G401 (cell line): ENCODE data around the gene HOXA3. TPM values are rescaled to one million over a fixed set of nuclear protein-coding genes. Genes with fewer than 3 reads are reported as not detected.

ENCODE experiments used
- DNase-seq: peaks from one replicate; pipeline ENCODE4 v3.0.0-alpha.2; 2015; ENCODE audit warnings: low spot score
- in situ Hi-C: cut with HindIII; loops from 2 replicates; pipeline ENCODE4 v1.10.0; 2016; ENCODE audit warnings: low sequenced_read_pairs, mixed read lengths
- total RNA-seq: library from RNA; depleted of rRNA; stranded (reverse); fragments of >200 nt; shearing (Covaris generic); gene quantifications from 2 replicates; pipeline ENCODE4 v1.2.3, GENCODE V29; 2014

Gene HOXA3
- total RNA-seq, 1 experiment from 2014 or later: 2.2 TPM

- in situ Hi-C loops: no loop called here
- DNase-seq: no peak
Observed at GRCh38 chr7:27189997-27190748, 37.8 kb upstream of the HOXA3 start.

DNA sequence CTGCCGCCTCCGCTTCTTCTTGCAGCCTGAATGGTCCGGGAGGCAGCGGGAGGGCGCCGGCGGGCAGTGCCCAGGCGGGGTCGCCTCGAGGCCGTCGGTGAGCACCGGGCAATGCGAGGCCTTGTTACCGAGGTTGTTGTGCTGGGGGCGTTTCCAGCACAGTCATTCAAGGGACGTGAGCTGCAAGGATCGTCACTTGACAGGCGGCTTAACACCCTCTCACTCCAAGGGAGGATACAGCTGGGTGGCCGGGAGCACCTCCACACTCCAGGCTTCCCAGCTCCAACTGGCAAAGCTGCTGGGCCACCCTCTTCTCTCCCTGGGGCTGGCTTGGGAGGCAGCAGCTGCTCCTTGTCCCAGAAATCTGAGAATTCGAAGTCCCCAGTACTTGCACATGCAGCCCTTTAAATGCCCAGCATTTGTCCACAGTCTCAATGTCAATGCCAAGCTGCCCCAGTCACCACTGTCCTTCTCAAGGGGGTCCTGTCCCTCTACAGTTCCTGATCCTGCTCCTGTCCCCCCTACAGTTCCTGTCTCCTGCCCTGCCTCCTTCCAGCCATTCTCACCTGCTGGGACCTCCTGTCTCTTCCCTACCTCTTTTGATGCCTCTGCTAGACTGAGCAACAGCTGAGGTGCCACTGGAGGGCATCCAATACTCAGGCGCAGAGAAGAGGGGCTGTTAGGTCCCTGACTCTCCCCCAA, 37.1 kb upstream of the HOXA3 start:
- in situ Hi-C loops: no loop called here
- DNase-seq: no peak

- in situ Hi-C loops: no loop called here
- no peak for DNase-seq
Observed at GRCh38 chr7:27188386-27189294, 36.3 kb upstream of the HOXA3 start.

- no peak for DNase-seq
- in situ Hi-C loops: no loop called here
Observed at GRCh38 chr7:27187475-27188385, 35.3 kb upstream of the HOXA3 start.

GRCh38 chr7:27186668-27187474, 34.5 kb upstream of the HOXA3 start:
- in situ Hi-C loops: no loop called here
- no peak for DNase-seq

- DNase-seq: no peak
- in situ Hi-C loops: no loop called here
Observed at GRCh38 chr7:27185854-27186667, 33.7 kb upstream of the HOXA3 start.

GRCh38 chr7:27185013-27185853, 32.9 kb upstream of the HOXA3 start, which contains the start of gene HOXA11:
TSS of gene HOXA11 (minus strand) at chr7:27185232. CDS start at chr7:27185144, 88 bp downstream.
- in situ Hi-C loops: no loop called here
- DNase-seq: peak; percentile 37

DNA sequence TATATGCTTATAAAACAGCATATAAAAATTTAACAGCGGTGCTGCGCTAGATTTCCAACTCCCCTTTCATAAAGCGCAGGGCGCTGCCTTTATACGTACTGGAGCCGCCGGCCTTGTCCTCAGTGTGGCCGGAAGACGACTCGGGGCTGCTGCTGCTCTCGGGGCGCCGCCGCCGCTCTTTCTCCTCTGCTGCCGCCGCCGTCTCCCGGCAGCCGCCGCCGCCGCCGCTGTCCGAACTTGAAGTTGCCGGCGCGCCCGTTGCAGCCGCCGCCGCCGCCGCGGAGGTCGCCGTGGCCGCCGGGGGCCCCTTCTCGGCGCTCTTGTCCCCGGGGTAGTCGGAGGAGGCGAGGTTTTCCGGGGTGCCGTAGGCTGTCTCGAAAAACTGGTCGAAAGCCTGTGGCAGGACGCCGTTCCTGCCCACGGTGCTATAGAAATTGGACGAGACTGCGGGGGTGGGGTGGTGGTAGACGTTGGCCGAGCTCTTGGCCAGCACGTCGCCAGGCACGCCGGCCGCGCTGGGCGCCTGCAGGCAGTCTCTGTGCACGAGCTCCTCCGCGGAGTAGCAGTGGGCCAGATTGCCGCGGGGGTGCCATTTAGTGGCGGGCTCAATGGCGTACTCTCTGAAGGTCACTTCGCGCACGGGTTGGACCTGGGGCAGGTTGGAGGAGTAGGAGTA, 32.1 kb upstream of the HOXA3 start:
- no peak for DNase-seq
- in situ Hi-C loops: no loop called here

- in situ Hi-C loops: no loop called here
- DNase-seq: no peak
Observed at GRCh38 chr7:27183682-27184336, 31.4 kb upstream of the HOXA3 start.

DNA sequence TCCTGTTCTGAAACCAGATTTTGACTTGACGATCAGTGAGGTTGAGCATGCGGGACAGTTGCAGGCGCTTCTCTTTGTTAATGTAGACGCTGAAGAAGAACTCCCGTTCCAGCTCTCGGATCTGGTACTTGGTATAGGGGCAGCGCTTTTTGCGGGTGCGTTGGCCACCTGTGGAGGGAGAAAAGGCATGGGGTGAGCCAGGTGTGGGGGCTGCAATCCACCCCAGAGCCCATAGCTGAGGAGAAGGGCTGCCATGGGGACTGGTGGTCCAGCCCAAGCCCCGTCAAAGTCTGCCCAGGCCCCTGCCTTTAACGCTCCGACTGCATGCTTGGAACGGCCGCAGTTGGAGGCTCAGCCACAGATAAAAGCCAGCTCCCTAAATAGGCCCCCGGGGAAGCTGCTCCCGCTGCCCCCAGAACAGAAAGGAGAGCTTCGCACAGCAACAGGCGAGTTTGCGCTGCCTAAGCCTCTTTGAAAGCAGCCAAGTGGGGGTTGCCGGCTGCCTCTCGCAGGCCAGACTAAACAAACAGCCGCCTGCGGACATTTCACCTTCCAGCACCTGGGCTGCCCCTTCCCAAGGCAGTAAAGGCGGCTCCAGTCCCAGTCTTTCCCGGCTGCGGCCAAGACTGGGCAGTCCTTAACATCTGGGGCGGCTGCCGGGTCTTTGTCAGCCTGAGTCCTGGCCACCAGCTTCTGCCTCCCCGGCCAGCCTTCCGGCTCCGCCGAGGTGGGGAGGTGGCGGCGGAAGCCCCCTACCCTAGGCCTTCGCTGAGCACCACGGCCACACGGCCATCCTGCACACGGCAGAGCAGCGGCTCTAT, 30.7 kb upstream of the HOXA3 start:
- DNase-seq: no peak
- in situ Hi-C loops: no loop called here

DNA sequence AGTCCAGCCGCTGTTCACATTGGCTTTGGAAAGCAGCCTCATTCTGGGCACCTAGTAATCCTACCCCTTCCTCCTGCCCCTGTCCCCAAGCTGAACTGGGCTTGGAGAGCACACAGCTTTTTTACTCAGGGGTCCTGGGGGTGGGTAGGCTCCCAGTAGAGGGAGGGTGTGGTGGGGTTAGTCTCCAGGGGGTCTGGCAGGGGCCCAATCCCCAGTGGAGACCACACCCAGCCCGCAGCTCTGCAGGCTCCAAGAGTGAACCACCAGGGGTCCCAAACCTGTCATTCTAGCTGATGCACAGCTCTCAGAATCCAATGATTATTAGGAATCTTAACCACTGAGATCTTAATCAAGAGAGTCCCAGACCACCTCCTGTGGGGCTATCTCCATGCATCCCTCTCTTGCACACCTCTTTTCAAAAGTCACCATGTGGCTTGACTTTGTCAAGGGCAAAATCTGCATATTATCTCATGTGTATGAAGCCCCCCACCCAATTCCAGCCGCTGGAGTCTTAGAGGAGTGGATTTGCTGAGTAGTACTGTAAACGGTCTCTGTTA, 30.0 kb upstream of the HOXA3 start:
- no peak for DNase-seq

DNA sequence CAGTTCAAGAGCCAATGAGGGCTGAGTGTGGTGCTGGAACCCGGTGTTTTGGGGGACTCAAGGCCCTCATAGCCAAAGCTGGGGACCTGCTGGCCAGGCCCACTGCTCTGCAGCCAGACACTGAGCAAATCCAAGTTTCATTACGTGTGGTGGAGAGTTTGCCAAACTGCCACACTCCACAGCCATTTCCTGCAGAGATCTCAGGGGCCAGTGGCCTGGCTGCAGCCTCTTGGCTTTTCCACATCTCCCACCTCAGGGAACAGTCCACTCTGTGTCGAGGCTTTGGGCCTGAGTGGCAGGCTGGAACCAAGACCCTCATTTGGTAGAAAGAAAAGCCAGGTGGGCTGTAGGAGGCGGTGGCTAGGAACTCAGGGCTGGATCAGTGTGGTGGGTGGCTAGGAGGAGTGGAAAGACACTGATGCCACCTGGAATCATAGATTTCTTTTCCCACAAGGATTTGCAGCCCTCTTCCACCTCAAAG, 29.5 kb upstream of the HOXA3 start:
- in situ Hi-C loops: no loop called here
- DNase-seq: no peak

More for the DNA sequence above, 30.0 kb upstream of the HOXA3 start:
- in situ Hi-C loops: no loop called here

DNA sequence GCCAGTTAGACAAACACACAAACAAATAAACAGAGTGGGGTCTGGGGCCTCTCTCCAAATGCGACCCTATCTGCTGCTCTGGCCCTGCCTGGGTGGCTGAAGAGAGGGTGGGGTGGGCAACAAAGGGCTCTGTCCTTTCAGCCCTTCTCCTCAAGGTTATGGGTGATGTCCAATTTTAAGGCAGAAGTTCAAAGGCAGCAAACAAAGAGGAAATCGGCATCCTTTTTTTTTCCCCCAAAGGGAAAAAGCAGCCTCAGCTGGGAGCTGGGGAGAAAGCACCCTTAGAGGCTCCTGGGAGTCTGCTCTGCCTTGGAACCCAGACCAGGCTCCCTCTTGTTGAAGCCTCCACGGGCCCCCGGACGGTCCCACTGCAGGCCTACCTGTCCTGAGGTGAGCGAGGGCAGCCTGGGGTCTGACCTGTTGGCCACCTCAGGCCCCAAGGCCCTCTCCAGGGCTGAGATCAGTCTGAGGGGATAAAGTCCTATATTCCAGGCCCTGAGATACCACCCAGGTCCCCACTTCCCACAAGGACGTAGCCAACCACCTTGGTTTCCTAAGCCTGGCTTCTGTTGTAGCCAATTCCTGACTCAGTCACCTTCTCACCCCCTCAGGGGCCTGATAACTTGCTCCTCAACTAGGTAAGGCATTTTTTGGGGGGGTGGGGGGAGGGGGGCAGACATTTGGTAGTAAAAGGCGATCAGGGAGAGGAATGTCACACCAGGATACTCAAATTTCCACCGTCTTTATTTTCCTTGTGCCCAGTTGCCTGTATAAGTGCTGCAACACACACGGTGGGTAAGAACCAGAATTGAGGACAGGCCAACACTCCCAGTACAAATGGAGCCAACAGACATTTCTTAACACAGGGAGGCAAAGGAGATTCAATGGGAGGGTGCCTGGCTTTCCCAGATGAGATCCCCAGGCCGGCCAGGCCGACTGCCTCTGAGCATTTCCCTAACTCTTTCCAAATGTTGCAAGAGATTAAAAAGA, 28.3 kb upstream of the HOXA3 start:
- in situ Hi-C loops: no loop called here
- no peak for DNase-seq
